ENCODE measurements around the gene STX2. TPM values are rescaled to one million over a fixed set of nuclear protein-coding genes. Genes with fewer than 3 reads are reported as not detected.
A peak's percentile ranks its signal among the peaks of the same experiment; 100 is the strongest.

Gene STX2
- total and polyA plus RNA-seq, 3 donors from 2014 or later: 27.3 to 39.5 (median 33.5) TPM

DNA sequence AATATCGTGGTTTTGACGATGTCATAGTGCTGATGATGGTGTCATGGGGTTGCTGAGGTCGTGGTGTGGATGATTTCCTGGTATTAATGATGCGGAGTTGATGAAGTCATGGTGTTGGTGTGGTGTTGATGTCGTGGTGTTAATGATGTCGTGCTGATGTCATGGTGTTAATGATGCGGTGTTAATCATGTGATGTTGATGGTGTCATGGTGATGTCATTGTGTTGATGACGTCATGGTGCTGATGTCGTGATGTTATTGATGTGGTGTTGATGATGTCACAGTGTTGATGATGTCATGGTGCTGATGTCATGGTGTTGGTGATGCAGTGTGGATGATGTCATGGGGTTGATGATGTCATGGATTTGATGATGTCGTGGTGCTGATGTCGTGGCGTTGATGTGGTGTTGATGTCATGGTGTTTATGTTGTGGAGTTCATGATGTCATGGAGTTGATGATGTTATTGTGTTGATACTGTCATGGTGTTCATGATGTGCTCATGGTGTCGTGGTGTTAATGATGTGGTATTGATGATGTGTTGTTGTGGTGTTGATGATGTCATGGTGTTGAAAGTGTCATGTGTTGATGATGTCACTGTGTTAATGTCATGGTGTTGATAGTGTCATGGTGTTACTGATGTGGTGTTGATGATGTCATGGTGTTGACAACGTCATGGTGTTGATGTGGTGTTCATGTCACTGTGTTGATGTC, 74.4 kb downstream of the STX2 start:
- H3K4me1 ChIP-seq: no peaks in the 10 kb centered on the region

DNA sequence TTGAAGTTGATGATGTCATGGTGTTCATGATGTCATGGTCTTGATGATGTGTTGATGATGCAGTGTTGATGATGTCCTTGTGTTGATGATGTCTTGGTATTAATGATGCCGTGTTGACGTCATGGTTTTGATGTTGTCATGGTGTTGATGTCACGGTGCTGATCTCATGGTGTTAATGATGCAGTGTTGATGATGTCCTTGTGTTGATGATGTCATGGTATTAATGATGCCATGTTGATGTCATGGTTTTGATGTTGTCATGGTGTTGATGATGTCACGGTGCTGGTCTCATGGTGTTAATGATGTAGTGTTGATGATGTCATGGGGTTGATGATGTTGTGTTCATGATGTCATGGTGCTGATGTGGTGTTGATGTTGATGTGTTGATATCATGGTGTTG, 75.0 kb downstream of the STX2 start:
- H3K27ac ChIP-seq: no peak overlapping the region
- TF ChIP-seq POLR2A (IDR thresholded peaks at IDR 0.05) (no peak), CTCF (IDR thresholded peaks at IDR 0.05) (no peak)
- no peak overlapping the region for H3K4me3 ChIP-seq
- no peaks in the 10 kb centered on the region for H3K4me1 ChIP-seq
- DNase-seq: no peak
- intact Hi-C loops (cut with DNase I; ENCODE audit: low total_unique reads): no loop called here
- H3K36me3 ChIP-seq (ENCODE audit: low read depth, missing control alignments): no peaks in the 10 kb centered on the region
- H3K9me3 ChIP-seq: no peaks in the 10 kb centered on the region
- 94 to 97% methylated on average over 4 of the region's 4 CpGs for WGBS, 2 donors
- no peaks in the 10 kb centered on the region for H3K27me3 ChIP-seq

More for the DNA sequence above, 74.4 kb downstream of the STX2 start:
- Histone ChIP-seq H3K27ac (no peak overlapping the region), H3K9me3 (no peaks in the 10 kb centered on the region), H3K4me3 (no peak overlapping the region), H3K27me3 (no peaks in the 10 kb centered on the region), H3K36me3 (ENCODE audit: low read depth, missing control alignments) (no peaks in the 10 kb centered on the region)
- intact Hi-C loops (cut with DNase I; ENCODE audit: low total_unique reads): no loop called here
- DNase-seq: no peak
- TF ChIP-seq CTCF (IDR thresholded peaks at IDR 0.05) (no peak), POLR2A (IDR thresholded peaks at IDR 0.05) (no peak)
- 93 to 96% methylated on average over 14 of the region's 14 CpGs for WGBS, 2 donors

DNA sequence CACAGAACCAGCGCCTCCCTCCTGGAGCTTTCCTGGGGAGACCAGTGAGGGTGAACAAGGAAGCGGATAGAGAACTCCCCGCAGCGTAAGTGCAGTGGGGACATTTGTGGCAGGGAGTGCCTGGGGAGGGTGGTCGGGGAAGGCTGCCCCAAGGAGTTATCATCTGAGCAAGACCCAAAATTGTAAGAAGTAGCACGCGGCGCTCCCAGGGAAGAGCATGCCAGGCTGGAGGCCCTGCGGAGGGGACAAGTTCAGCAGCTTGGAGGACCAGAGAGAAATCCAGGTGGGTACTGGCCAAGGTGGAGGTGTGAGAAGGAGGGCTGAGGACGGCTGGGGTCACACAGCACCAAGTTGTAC, 76.8 kb downstream of the STX2 start:
- H3K36me3 ChIP-seq (ENCODE audit: low read depth, missing control alignments): no peaks in the 10 kb centered on the region
- intact Hi-C loops (cut with DNase I; ENCODE audit: low total_unique reads): no loop called here
- H3K4me3 ChIP-seq: no peak overlapping the region
- 83 to 85% methylated on average over 10 of the region's 10 CpGs for WGBS, 2 donors
- DNase-seq: no peak
- no peak for TF ChIP-seq POLR2A (IDR thresholded peaks at IDR 0.05)
- no peak for TF ChIP-seq CTCF (IDR thresholded peaks at IDR 0.05)
- H3K9me3 ChIP-seq: no peaks in the 10 kb centered on the region
- H3K4me1 ChIP-seq: no peaks in the 10 kb centered on the region
- H3K27ac ChIP-seq: no peak overlapping the region
- H3K27me3 ChIP-seq: no peaks in the 10 kb centered on the region

DNA sequence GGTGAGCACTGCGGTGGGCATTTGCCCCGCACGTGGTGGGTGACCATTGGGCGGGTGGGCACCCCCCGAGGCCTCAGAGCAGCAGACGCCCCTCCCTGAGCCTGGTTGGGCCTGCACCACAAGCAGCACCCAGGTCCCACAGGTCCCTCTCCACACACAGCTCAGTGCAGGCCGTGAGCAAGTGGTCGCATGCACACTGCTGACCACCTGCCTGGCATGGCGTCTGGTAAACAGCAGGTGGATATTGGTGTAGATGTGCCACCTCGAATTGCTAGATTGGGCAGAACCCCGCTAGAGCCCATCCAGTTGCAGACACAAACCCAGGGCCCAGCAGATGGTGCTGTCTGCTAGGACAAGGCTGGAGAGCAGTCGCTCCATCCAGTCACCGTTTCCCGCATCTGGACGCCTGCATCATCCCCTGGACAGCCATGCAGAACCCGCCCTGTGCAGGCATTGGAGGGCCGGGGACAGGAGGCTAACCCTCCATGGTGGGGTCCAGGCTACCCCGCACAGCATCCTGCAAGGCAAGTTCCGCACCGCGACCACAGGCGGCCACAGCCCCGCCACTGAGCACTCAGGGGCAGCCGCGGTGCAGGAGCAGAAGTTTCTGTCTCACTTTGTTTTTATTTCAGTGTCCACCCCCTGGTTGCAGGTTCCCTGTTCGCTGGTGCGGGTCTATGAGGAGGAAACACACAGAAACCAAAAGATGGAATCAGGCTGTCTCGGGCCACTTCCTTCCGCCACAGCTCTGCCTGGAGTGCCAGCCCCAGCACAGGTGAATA, 77.3 kb downstream of the STX2 start:
- intact Hi-C loops (cut with DNase I; ENCODE audit: low total_unique reads): no loop called here
- no peaks in the 10 kb centered on the region for H3K4me1 ChIP-seq
- no peak overlapping the region for H3K27ac ChIP-seq
- H3K27me3 ChIP-seq: no peaks in the 10 kb centered on the region
- H3K36me3 ChIP-seq (ENCODE audit: low read depth, missing control alignments): no peaks in the 10 kb centered on the region
- DNase-seq: peak; percentile 77
- no peak overlapping the region for H3K4me3 ChIP-seq
- TF ChIP-seq POLR2A (IDR thresholded peaks at IDR 0.05) (no peak), CTCF (IDR thresholded peaks at IDR 0.05) (peak; percentile 11 to 60 (median 37))
- no peaks in the 10 kb centered on the region for H3K9me3 ChIP-seq
- 51 to 71% methylated on average over 5 to 29 of the region's 29 CpGs for WGBS, 2 donors

Data from testis (tissue), 3 donors.